Uterus (tissue), 2 donors: ENCODE data around the gene POLR3E.

Source experiments
- POLR2A ChIP-seq, 2 donors: fragments of 450-650 bp; IDR thresholded peaks; one replicate each; pipeline ENCODE4 v1.6.1; 2016; ENCODE audit warnings: antibody characterized with exemption in 2 of 2, mild to moderate bottlenecking in 1 of 2, moderate library complexity in 1 of 2
- TF ChIP-seq, protein P1 (sequence below), 4 experiments: fragments of 200-600 bp in 2 of 4; fragments of 450-650 bp in 2 of 4; sonication (generic) in 2 of 4; IDR thresholded peaks; one replicate each; pipeline ENCODE4 v1.5.1; 2016 to 2019; ENCODE audit warnings: antibody characterized with exemption in 4 of 4, mild to moderate bottlenecking in 2 of 4, moderate library complexity in 1 of 4

GRCh38 chr16:22265351-22265750, 31.9 kb upstream of the POLR3E start:
- TF ChIP-seq, protein P1, sequence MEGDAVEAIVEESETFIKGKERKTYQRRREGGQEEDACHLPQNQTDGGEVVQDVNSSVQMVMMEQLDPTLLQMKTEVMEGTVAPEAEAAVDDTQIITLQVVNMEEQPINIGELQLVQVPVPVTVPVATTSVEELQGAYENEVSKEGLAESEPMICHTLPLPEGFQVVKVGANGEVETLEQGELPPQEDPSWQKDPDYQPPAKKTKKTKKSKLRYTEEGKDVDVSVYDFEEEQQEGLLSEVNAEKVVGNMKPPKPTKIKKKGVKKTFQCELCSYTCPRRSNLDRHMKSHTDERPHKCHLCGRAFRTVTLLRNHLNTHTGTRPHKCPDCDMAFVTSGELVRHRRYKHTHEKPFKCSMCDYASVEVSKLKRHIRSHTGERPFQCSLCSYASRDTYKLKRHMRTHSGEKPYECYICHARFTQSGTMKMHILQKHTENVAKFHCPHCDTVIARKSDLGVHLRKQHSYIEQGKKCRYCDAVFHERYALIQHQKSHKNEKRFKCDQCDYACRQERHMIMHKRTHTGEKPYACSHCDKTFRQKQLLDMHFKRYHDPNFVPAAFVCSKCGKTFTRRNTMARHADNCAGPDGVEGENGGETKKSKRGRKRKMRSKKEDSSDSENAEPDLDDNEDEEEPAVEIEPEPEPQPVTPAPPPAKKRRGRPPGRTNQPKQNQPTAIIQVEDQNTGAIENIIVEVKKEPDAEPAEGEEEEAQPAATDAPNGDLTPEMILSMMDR (IDR thresholded peaks at IDR 0.05): no peak
- no peak for TF ChIP-seq POLR2A (IDR thresholded peaks at IDR 0.05)
